ENCODE results near the gene CDH7.

Gene CDH7

GRCh38 chr18:65769652-65770051 lies 18.8 kb downstream of the CDH7 start:
- DNase-seq (ENCODE audit: low read depth): no peak

DNA sequence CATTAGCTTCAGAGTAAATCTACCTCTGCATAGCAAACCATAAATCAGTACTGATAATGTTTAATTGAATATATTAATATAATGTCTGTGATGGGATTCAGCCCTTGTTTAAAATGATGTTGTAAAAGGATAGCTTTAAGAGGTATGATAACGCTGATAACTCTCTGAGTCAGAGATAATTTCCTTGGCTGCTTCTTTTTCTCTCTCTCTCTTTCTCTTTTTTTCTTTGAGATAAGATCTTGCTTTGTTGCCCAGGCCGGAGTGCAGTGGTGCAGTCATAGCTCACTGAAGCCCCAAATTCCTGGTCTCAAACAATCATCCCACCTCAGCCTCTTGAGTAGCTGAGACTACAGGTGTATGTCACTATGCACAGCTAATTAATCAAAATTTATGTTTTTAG lies 35.7 kb downstream of the CDH7 start:
- DNase-seq (ENCODE audit: low read depth): no peak

GRCh38 chr18:65788373-65788772 lies 37.6 kb downstream of the CDH7 start:
- no peak for DNase-seq (ENCODE audit: low read depth)

- DNase-seq (ENCODE audit: low read depth): no peak
Measured at GRCh38 chr18:65790604-65791003, 39.8 kb downstream of the CDH7 start.

- DNase-seq (ENCODE audit: low read depth): no peak
Measured at GRCh38 chr18:65791719-65792118, 40.9 kb downstream of the CDH7 start.

DNA sequence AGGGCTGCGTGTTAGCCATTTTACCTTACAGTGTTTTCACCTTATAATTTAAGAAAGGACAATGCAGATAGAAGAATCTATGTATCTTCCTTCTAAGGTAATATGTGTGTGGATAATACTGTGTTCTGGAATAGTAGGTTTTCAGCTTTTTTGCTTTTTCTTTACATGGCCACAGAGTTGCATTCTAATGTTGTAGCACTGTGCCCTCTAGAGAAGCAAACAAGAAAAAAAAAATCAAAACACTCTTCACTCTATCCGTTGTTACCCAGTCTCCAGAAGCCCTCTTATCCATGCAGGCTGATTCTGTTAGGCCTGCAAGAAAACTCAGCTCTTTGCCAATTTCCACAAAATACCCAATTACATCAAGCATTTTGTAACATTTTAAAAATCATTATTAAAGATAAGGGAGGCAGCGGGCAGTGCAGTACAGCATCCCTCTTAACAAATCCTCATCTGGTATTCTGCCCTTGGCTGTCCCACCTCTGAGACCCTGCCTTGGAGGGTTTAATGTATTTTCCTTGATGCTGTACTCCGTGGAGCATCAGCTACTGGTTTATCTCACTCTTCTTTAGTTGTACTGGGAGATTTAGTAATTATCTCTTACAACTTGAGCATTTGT lies 41.8 kb downstream of the CDH7 start:
- no peak for DNase-seq (ENCODE audit: low read depth)

- DNase-seq (ENCODE audit: low read depth): no peak
Measured at GRCh38 chr18:65808759-65809158, 57.9 kb downstream of the CDH7 start.

- no peak for DNase-seq (ENCODE audit: low read depth)
Measured at GRCh38 chr18:65811307-65811706, 60.5 kb downstream of the CDH7 start.

DNA sequence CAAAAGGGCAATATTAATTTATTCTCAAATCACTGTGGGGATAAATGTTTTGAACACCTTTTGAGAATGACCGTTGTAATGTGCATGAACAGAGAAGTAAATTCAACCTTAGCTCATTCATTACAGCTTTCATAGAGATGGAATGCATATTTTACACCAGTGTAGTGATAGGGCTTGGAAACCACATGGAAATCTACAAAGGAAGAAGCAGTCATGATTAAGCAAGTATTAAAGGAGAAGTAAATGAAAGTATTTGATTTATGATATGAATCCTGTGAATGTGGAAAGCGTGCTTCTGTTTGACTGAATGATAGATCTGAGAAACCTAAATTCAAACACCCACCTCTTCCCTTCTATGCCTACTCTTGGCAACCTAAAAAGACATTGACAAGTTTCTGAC lies 64.7 kb downstream of the CDH7 start:
- no peak for DNase-seq (ENCODE audit: low read depth)

DNA sequence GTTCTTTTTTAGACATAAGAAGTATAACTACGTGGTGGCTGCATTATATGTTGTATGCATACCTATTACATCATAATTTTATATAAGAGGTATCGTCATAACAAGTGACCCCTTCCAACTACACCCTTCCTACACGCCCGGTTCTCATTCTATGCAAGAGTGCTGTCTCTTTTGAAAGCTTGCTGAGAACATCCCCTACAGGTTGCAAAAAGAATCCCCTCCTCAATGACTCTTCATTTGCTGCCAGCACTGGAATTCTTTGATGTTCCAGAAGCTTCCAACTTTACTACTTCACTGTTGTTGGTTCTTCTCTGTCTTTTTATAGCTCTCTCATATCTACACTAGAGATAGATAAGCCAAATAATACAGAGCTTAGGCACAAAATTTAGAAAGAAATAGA lies 66.4 kb downstream of the CDH7 start:
- DNase-seq (ENCODE audit: low read depth): no peak

- DNase-seq (ENCODE audit: low read depth): no peak
Measured at GRCh38 chr18:65821911-65822310, 71.1 kb downstream of the CDH7 start.

DNA sequence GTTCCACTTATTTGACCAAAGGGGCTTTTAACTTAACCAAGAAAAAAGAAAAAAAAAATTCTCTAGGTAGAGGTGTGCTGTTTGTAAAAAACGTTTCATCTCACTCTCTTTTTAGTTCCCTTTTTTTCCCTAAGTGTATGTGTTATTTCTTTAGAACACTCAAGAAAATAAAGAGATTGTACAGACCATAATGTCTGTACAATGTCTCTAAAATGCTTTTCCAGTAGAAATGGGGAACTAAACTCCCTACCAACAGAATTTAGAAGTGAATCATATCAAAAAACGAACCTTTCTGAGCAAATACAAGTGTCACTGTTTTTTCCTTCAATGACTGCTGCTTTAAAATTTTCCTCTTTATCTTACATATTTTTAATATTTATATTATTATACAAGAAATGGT lies 72.0 kb downstream of the CDH7 start:
- no peak for DNase-seq (ENCODE audit: low read depth)

DNA sequence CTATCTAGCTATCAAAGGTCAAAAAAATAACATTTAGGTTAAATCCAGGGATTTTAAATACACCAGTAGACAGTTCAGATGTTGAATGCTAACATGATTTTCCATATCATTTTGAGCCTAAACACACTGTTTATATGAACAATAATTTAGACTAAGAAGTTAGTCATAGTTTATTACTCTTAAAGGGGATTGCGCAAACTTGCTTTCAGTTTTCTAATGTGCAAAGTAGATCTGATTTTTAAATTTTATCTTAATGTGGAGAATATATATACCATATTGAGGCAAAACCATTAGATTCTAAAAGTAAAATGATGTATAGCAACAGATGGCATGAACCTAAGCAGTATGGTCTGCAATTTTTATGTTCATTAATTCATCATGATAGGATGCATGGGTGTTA lies 76.6 kb downstream of the CDH7 start:
- no peak for DNase-seq (ENCODE audit: low read depth)

DNA sequence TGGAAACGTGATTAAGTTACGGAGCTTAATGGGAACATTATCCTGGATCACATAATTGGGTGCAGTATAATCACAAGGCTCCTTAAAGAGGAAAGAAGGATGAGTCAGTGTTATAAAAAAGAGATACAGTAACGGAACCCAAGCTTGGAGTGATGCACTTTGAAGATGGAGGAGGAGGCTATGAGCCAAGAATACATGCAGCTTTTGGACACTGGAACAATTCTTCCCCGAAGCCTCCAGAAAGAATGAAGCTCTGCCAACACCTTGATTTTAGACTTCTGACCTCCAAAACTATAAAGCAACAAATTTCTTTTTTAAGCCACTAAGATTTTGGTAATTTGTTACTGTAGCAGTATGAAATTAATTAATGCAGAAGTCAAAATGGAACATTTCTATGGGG lies 85.1 kb downstream of the CDH7 start:
- DNase-seq (ENCODE audit: low read depth): no peak

DNA sequence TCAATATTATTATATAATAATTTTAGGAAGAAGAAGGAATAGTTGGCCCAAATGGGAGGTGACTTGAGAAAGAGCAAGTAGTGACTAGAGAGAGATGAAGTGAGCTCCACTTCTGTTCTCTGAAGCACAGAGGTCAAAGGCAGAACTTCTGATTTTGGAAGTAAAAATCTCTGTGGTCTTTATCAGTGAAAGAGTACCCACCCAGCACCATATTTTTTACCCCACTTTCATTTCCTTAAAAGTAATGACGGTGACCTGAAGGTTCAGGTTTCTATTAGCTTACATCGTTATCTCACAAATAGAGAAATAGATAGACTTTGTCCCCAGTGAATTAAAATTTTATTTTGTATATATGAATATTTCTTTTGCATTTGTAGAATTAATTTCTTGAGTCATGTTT lies 95.3 kb downstream of the CDH7 start:
- no peak for DNase-seq (ENCODE audit: low read depth)

- no peak for DNase-seq (ENCODE audit: low read depth)
Measured at GRCh38 chr18:65852273-65852672, 101.5 kb downstream of the CDH7 start.

DNA sequence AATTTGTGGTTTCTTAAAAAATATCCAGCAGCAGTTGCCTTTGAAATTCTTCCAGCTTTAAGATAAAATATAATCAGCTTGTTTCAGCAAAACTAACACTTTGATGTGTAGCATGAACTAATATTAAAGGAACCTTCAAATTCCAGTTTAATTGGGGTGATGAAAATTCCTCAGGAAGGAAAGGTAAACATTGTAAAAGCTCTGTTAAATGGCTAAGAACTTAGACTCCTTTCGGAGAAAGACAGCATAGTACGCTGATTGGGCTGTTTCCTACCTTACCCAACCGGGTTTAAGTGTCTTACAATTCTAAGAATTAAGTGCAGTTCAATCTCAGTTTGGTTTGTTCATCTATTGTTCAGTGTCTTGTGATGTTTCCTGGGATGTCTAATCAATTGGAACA lies 108.3 kb downstream of the CDH7 start:
- DNase-seq (ENCODE audit: low read depth): no peak

DNA sequence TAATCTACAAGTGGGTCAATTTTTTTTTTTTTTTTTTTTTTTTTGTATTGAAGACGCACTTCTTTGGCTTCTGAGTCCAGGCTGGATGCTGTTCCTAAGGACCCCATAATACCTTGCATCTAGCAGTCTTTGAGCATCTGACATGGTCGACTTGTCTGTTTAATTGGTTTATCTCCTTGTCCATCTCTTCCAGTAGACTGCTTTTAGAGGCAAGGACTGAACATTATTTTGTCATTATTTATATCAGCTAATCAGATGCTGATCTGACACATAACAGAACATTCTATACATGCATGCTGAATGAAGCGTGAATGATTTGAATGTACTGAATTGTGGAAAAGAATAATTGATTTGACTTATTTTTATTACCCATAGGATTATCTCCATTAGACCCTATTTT lies 118.7 kb downstream of the CDH7 start:
- DNase-seq (ENCODE audit: low read depth): no peak

DNA sequence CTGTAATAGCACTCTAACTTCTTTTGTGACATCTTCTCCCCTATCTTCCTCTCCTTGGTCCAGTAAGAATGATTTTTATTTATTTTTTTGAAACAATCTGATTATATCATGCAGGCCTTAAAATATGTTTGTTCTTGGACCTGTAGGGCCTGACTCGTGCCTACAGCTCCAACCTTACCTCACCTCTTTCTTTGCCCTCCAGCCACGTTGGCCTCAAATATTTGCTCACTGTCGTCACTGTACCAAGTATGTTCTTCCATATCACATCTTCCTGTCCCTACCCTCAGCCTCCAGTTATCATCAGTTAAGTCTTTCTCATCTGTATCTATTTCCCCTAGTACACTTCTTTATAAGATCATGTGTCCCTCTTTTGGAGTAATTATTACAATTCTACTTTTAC lies 125.5 kb downstream of the CDH7 start:
- no peak for DNase-seq (ENCODE audit: low read depth)

DNA sequence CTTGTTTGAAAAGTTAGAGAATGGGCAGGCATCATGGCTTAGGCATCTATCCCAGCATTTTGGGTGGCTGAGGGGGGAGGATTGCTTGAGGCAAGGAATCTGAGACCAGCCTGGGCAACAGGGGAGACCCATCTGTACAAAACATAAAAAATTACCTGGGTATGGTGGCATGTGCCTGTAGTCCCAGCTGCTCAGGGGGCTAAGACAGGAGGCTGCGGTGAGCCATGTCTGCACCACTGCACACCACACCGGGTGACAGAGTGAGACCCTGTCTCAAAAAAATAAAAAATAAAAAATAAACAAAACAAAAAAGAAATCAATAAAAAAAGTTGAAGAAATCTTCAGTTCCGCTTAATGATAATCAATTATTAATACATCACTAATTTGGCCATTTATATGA lies 146.5 kb downstream of the CDH7 start:
- no peak for DNase-seq (ENCODE audit: low read depth)

- DNase-seq (ENCODE audit: low read depth): no peak
Measured at GRCh38 chr18:65901522-65901921, 150.7 kb downstream of the CDH7 start.

- DNase-seq (ENCODE audit: low read depth): no peak
Measured at GRCh38 chr18:65906621-65907034, 155.8 kb downstream of the CDH7 start.

- DNase-seq (ENCODE audit: low read depth): no peak
Measured at GRCh38 chr18:65907281-65907680, 156.5 kb downstream of the CDH7 start.

- no peak for DNase-seq (ENCODE audit: low read depth)
Measured at GRCh38 chr18:65919018-65919417, 168.2 kb downstream of the CDH7 start.

DNA sequence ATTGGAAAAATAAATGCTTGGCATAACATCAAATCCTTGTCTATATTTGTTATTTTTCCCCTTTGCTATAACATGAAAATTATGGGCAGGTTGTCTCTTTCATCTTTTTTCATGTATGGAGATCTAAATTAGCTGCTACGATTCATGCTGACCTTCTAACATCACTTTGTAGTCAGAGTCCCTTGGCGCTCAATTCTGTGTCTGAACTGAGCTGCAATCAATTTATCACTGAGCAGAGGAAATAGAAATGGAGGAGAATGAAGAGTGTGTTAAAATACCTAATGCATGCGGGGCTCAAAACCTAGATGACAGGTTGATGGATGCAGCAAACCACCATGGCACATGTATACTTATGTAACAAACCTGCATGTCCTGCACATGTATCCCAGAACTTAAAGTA lies 168.9 kb downstream of the CDH7 start:
- no peak for DNase-seq (ENCODE audit: low read depth)

All from fibroblast of gingiva (primary cell).